A549 (cell line): ENCODE data around the gene DRD1.

ENCODE experiments used
- HDAC2 ChIP-seq: fragments of 200-600 bp; sonication (generic); IDR thresholded peaks from 2 replicates; pipeline ENCODE4 v1.6.1; 2016
- RAD21 ChIP-seq, 2 experiments: fragments of >200 bp in 1 of 2; sonication (Bioruptor Twin) in 1 of 2; formaldehyde crosslinking in 1 of 2; IDR thresholded peaks in 1 of 2; conservative IDR thresholded peaks in 1 of 2; 2 replicates in 1 of 2; 3 replicates in 1 of 2; pipeline ENCODE4 v1.6.1; 2012 to 2018; ENCODE audit warnings: inconsistent platforms in 1 of 2
- RCOR1 ChIP-seq: fragments of 150-350 bp; IDR thresholded peaks from 2 replicates; pipeline ENCODE4 v1.6.1; 2014; ENCODE audit warnings: antibody characterized with exemption, low read length, low read depth
- TF ChIP-seq, protein P1 (sequence below): IDR thresholded peaks from 2 replicates; pipeline ENCODE4 v1.6.1; 2012

DNA sequence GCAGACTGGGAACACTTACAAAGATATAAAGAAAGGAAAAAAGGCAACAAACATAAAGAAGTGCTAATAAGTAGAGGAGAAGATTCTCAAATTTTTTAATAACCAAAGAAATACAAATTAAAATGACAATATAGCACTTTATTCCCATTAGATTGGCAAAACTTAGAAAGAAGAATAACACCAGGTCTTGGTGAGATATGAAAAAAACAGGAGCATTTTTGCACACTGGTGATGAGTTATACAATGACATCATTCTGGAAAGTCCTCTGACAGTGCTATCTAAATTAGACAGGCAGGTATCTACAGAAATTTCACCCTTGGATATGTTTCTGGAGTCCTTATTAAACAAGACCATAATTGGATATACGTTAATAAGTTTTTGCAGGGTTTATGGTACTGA is 24.9 kb upstream of the DRD1 start:
- TF ChIP-seq RCOR1 = no peak
- no peak for TF ChIP-seq HDAC2
- TF ChIP-seq, protein P1, sequence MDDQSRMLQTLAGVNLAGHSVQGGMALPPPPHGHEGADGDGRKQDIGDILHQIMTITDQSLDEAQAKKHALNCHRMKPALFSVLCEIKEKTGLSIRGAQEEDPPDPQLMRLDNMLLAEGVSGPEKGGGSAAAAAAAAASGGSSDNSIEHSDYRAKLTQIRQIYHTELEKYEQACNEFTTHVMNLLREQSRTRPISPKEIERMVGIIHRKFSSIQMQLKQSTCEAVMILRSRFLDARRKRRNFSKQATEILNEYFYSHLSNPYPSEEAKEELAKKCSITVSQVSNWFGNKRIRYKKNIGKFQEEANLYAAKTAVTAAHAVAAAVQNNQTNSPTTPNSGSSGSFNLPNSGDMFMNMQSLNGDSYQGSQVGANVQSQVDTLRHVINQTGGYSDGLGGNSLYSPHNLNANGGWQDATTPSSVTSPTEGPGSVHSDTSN = no peak
- TF ChIP-seq RAD21 (conservative IDR thresholded peaks at IDR 0.05 in 1 of 2, IDR thresholded peaks at IDR 0.05 in 1 of 2) = no peak
